ENCODE results near the gene STK35. TPM values are rescaled to one million over a fixed set of nuclear protein-coding genes. Genes with fewer than 3 reads are reported as not detected.

The STK35 gene
- total and polyA plus RNA-seq, 2 of the 13 experiments (the other 11 are each of a cell fraction or from before 2014, with no cell fraction given) = 27.4 to 29.8 TPM

- TF ChIP-seq HMGXB4 (CRISPR knock-in tag; IDR thresholded peaks at IDR 0.05; ENCODE audit: borderline replicate concordance in 1 of 2, low read depth in 1 of 2) (peak in 1 of 2 experiments; percentile 35; a peak in 1 of 4 replicates), ZNF276 (CRISPR knock-in tag; IDR thresholded peaks at IDR 0.05; ENCODE audit: low read depth) (no peak; the same call in 1 of the 2 replicates), TCF12 (IDR thresholded peaks at IDR 0.05) (no peak), TCF12 (CRISPR knock-in tag; IDR thresholded peaks at IDR 0.05) (0 out of 2 replicates have a peak, but pooled peaks have one; percentile 18), SMARCE1 (IDR thresholded peaks at IDR 0.05; ENCODE audit: borderline replicate concordance) (no peak), ZNF713 (CRISPR knock-in tag; IDR thresholded peaks at IDR 0.05) (0 out of 2 replicates have a peak, but pooled peaks have one; percentile 59), ZFP1 (CRISPR knock-in tag; IDR thresholded peaks at IDR 0.05) (0 out of 2 replicates have a peak, but pooled peaks have one; percentile 49), PAX8 (CRISPR knock-in tag; IDR thresholded peaks at IDR 0.05; ENCODE audit: borderline replicate concordance) (no peak), GFI1 (CRISPR knock-in tag; IDR thresholded peaks at IDR 0.05; ENCODE audit: borderline replicate concordance) (no peak), ZNF607 (CRISPR knock-in tag; IDR thresholded peaks at IDR 0.05; ENCODE audit: borderline replicate concordance) (peak; percentile 79), DBP (CRISPR knock-in tag; IDR thresholded peaks at IDR 0.05; ENCODE audit: not compliant biosample characterization) (no peak), RFX3 (CRISPR knock-in tag; IDR thresholded peaks at IDR 0.05) (no peak; the same call in 1 of the 2 replicates), ZNF619 (CRISPR knock-in tag; IDR thresholded peaks at IDR 0.05) (peak; percentile 81; the same call in 1 of the 2 replicates), EP300 (IDR thresholded peaks at IDR 0.05; ENCODE audit: low read depth in 2 of 2, low read length in 2 of 2) (no peak), EP300 (CRISPR knock-in tag; IDR thresholded peaks at IDR 0.05; ENCODE audit: borderline replicate concordance) (no peak), KAT7 (CRISPR knock-in tag; IDR thresholded peaks at IDR 0.05; ENCODE audit: borderline replicate concordance) (no peak), SUZ12 (IDR thresholded peaks at IDR 0.05; ENCODE audit: low read depth, low read length) (no peak), ZNF629 (CRISPR knock-in tag; conservative IDR thresholded peaks at IDR 0.05) (no peak; the same call in 1 of the 2 replicates), CC2D1A (CRISPR knock-in tag; IDR thresholded peaks at IDR 0.05) (no peak), CTCF (CRISPR knock-in tag; IDR thresholded peaks at IDR 0.05) (no peak), ARNTL (CRISPR knock-in tag; IDR thresholded peaks at IDR 0.05) (no peak), ZSCAN22 (CRISPR knock-in tag; IDR thresholded peaks at IDR 0.05) (no peak), DNMT1 (CRISPR knock-in tag; IDR thresholded peaks at IDR 0.05) (no peak; the same call in 1 of the 2 replicates)
These were observed 2.0 kb downstream of the STK35 start (continued) for GRCh38 chr20:2103461-2104153.

Measured in HepG2 (cell line).